Body of pancreas (tissue), 4 donors: Measurements from ENCODE around the gene CLCNKB.
A peak's percentile ranks its signal among the peaks of the same experiment; 100 is the strongest.

Experiments
- POLR2A ChIP-seq, 3 donors: fragments of 450-650 bp; IDR thresholded peaks; one replicate each; pipeline ENCODE4 v1.6.1; 2016; ENCODE audit warnings: antibody characterized with exemption in 3 of 3, mild to moderate bottlenecking in 2 of 3
- TF ChIP-seq, protein P1 (sequence below), 7 experiments: fragments of 450-650 bp in 4 of 7; fragments of 200-600 bp in 3 of 7; sonication (generic) in 3 of 7; IDR thresholded peaks; one replicate each; pipeline ENCODE4 v1.5.1; 2016 to 2019; ENCODE audit warnings: antibody characterized with exemption in 7 of 7

- TF ChIP-seq, protein P1, sequence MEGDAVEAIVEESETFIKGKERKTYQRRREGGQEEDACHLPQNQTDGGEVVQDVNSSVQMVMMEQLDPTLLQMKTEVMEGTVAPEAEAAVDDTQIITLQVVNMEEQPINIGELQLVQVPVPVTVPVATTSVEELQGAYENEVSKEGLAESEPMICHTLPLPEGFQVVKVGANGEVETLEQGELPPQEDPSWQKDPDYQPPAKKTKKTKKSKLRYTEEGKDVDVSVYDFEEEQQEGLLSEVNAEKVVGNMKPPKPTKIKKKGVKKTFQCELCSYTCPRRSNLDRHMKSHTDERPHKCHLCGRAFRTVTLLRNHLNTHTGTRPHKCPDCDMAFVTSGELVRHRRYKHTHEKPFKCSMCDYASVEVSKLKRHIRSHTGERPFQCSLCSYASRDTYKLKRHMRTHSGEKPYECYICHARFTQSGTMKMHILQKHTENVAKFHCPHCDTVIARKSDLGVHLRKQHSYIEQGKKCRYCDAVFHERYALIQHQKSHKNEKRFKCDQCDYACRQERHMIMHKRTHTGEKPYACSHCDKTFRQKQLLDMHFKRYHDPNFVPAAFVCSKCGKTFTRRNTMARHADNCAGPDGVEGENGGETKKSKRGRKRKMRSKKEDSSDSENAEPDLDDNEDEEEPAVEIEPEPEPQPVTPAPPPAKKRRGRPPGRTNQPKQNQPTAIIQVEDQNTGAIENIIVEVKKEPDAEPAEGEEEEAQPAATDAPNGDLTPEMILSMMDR (IDR thresholded peaks at IDR 0.05), result peak; percentile 79 to 99 (median 95)
- no peak for TF ChIP-seq POLR2A (IDR thresholded peaks at IDR 0.05)
Observed at GRCh38 chr1:16055613-16056520, 12.3 kb downstream of the CLCNKB start.
